Left lung (tissue), 10 donors: ENCODE data around the gene CNDP2. TPM values are rescaled to one million over a fixed set of nuclear protein-coding genes. Genes with fewer than 3 reads are reported as not detected.

Experiments used
- ATAC-seq: fragments of 200-7000 bp; cut with Tn5 transposase; one replicate; pipeline ENCODE4 v1.9.1; 2020; ENCODE audit warnings: moderate library complexity
- DNase-seq, 4 donors: peaks; one replicate each; pipeline ENCODE4 v3.0.0-alpha.2; 2013 to 2020
- H3K27ac ChIP-seq, 2 donors: fragments of 200-600 bp; sonication (generic) in 1 of 2; one replicate each; pipeline versions ENCODE4 v1.5.0 to v1.8.0; 2020 to 2021
- H3K27me3 ChIP-seq, 2 donors: fragments of 200-600 bp; sonication (generic) in 1 of 2; one replicate each; pipeline versions ENCODE4 v1.5.0 to v1.8.0; 2020 to 2021
- H3K36me3 ChIP-seq, 2 donors: fragments of 200-600 bp; sonication (generic) in 1 of 2; one replicate each; pipeline versions ENCODE4 v1.5.0 to v1.8.0; 2020 to 2021
- H3K4me1 ChIP-seq, 2 donors: fragments of 200-600 bp; one replicate each; pipeline ENCODE4 v1.8.0; 2021
- H3K4me3 ChIP-seq, 2 donors: fragments of 200-600 bp; sonication (generic) in 1 of 2; one replicate each; pipeline versions ENCODE4 v1.5.0 to v1.8.0; 2020 to 2021; ENCODE audit warnings: mild to moderate bottlenecking in 1 of 2
- H3K9me3 ChIP-seq, 2 donors: fragments of 200-600 bp; sonication (generic) in 1 of 2; one replicate each; pipeline versions ENCODE4 v1.5.0 to v1.8.0; 2020 to 2021
- CTCF ChIP-seq, 2 donors: fragments of 200-600 bp; sonication (generic) in 1 of 2; IDR thresholded peaks; one replicate each; pipeline versions ENCODE4 v1.5.0 to v1.8.0; 2021; ENCODE audit warnings: antibody characterized with exemption in 2 of 2
- intact Hi-C, 2 donors: fragments of 100-400 bp; cut with DNase I; formaldehyde crosslinking; loops; one replicate each; pipeline versions ENCODE4 v1.11.2 to v1.14.2; 2022
- polyA plus RNA-seq, 6 donors: library from polyadenylated mRNA; unstranded; fragments of 120-200 nt; gene quantifications; one replicate each; pipeline ENCODE4 v1.2.1, GENCODE V29; 2013; ENCODE audit not compliant: insufficient read length in 6 of 6
- total RNA-seq, 2 donors: library from RNA; stranded (reverse); fragmentation: NEBNext Ultra II Directional; extraction: Animal tissue kit (Norgen Biotek cat#: 25700); gene quantifications; one replicate each; pipeline ENCODE4 v1.2.1, GENCODE V29; 2021
- donor health status: DM: no; HTN: yes; CAD: no.
- donor health status: DM: no; HTN: no; CAD: no.

The CNDP2 gene
- total and polyA plus RNA-seq, 8 donors, result 108 to 301 (median 129) TPM

- no peak for ATAC-seq
- Histone ChIP-seq H3K4me1 (no peaks in the 10 kb centered on the region), H3K9me3 (no peaks in the 10 kb centered on the region), H3K4me3 (no peak overlapping the region), H3K36me3 (no peaks in the 10 kb centered on the region), H3K27ac (no peak overlapping the region), H3K27me3 (no peaks in the 10 kb centered on the region)
- no peak for TF ChIP-seq CTCF (IDR thresholded peaks at IDR 0.05)
- intact Hi-C loops, result no loop called here
- no peak for DNase-seq
Observed at GRCh38 chr18:74533666-74534065, 37.5 kb downstream of the CNDP2 start.

GRCh38 chr18:74534150-74534969 is 38.2 kb downstream of the CNDP2 start, which contains the start of gene CNDP1:
Gene CNDP1, plus strand, starts transcription at chr18:74534500. Its CDS starts 168 bp downstream, at chr18:74534668.
- H3K9me3 ChIP-seq, result no peaks in the 10 kb centered on the region
- no peaks in the 10 kb centered on the region for H3K27me3 ChIP-seq
- no peak within 1 kb of the TSS for H3K27ac ChIP-seq
- DNase-seq (no peak), ATAC-seq (no peak)
- no peak for TF ChIP-seq CTCF (IDR thresholded peaks at IDR 0.05)
- no peaks in the 10 kb centered on the region for H3K36me3 ChIP-seq
- H3K4me3 ChIP-seq, result no peak within 1 kb of the TSS
- intact Hi-C loops, result no loop called here
- H3K4me1 ChIP-seq, result no peaks in the 10 kb centered on the region

GRCh38 chr18:74534981-74535649 is 39.0 kb downstream of the CNDP2 start:
- H3K36me3 ChIP-seq, result no peaks in the 10 kb centered on the region
- H3K4me1 ChIP-seq, result no peaks in the 10 kb centered on the region
- no peak overlapping the region for H3K4me3 ChIP-seq
- no peak overlapping the region for H3K27ac ChIP-seq
- no peak for TF ChIP-seq CTCF (IDR thresholded peaks at IDR 0.05)
- no peak for ATAC-seq
- DNase-seq, result no peak
- no peaks in the 10 kb centered on the region for H3K9me3 ChIP-seq
- intact Hi-C loops, result no loop called here
- H3K27me3 ChIP-seq, result no peaks in the 10 kb centered on the region

GRCh38 chr18:74539289-74539688 is 43.1 kb downstream of the CNDP2 start:
- ATAC-seq, result no peak

More at GRCh38 chr18:74539289-74539688, 43.1 kb downstream of the CNDP2 start:
- DNase-seq, result no peak
- TF ChIP-seq CTCF (IDR thresholded peaks at IDR 0.05), result no peak
- H3K4me1 ChIP-seq, result no peaks in the 10 kb centered on the region
- intact Hi-C loops, result no loop called here
- no peaks in the 10 kb centered on the region for H3K27me3 ChIP-seq
- no peaks in the 10 kb centered on the region for H3K9me3 ChIP-seq
- no peak overlapping the region for H3K27ac ChIP-seq
- H3K4me3 ChIP-seq, result no peak overlapping the region
- no peaks in the 10 kb centered on the region for H3K36me3 ChIP-seq
